ENCODE data around the gene SUN5.
"Not testable (repeated sequence)": the region's sequence is repeated elsewhere in the genome, so short reads cannot be mapped to it uniquely, and the experiment has no call there.

Gene SUN5

DNA sequence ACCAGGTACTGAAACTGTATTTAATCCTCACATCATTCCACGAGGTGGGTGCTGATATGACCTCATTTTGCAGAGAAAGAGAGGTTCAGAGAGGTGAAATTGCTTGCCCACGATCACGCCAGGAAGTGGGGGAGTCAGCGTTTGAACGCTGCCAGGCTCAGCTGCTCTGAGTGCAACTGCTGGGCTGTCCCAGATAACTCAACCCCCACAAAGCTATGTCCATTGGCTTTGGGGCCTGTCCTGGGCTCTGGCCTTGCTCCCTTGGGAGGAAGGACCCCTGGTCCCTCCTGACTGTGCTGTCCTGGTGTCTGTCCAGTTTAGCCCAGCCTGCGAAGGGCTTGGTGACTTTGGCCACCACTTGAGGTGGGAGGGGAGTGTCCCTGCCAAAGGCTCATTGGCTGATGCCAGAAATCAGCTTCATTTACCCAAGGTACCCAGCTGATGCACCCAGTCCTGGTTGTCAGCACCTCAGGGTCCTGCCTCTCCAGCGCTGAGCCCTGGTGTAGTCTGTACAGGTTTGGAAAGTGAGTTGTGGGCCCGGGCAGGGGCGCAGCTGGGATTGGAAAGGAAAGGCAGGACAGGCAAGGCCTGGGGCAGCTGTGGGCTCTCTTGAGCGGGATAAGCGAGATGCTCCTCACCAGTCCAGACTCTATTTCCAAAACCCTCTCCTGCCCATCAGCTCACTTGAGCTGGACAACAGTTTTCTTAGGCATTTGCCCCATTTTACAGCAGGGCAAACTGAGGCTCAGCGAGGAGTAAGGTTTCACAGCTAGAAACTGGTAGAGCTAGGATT is 38.5 kb downstream of the SUN5 start:
- DNase-seq (ENCODE audit: extremely low read depth in 1 of 2, low read depth in 1 of 2), result no peak

DNA sequence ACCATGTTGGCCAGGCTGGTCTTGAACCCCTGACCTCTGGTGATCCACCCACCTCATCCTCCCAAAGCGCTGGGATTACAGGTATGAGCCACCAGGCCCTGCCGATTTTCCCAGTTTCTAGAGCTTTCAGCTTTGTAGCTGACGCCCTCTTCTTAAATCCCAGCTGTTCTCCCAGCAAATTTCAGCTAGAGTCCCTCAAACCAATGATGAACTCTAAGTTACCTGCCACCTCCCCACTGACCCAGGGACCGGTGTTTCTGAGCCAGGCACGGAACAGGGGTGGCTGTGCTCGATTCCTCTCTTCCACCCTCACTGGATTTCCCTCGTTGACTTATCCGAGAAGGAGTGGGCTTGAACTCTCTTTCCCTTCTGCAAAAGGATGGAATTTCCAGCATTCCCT is 39.1 kb downstream of the SUN5 start:
- no peak for DNase-seq (ENCODE audit: extremely low read depth in 1 of 2, low read depth in 1 of 2)

DNA sequence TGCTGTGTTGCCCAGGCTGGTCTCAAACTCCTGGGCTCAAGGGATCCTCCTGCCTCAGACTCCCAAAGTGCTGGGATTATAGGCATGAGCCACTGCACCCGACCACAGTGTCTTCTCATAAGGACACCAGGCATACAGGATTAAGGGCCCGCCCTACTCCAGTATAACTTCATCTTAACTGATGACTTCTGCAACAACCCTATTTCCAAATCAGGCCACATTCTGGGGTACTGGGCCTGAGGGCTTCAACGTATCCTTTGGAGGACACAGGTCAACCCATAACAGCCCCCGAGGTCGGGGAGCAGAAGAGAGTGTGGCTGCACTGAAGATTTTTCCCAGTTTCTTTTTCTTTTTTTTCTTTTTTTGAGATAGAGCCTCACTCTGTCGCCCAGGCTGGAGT is 39.7 kb downstream of the SUN5 start:
- no peak for DNase-seq (ENCODE audit: extremely low read depth in 1 of 2, low read depth in 1 of 2)

DNA sequence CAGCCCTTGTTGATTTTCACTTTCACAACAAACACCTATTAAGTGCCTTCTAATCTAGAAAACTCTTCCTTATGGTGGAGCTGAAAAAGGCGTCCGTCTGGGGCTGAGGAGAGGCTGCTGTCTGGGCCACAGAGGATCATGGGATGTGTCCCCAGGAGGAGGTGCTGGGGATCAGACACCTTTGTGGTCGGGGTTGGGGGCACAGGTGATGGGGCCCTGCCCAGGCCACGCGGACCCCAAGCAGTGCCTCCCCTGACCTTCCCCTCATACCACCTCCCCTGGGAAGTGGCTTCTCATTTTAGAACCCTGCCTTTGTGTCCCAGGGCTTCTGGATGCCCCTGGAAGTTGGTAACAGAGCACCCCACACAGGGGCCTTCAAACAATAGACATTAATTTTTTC is 41.1 kb downstream of the SUN5 start:
- DNase-seq (ENCODE audit: extremely low read depth in 1 of 2, low read depth in 1 of 2), result no peak

DNA sequence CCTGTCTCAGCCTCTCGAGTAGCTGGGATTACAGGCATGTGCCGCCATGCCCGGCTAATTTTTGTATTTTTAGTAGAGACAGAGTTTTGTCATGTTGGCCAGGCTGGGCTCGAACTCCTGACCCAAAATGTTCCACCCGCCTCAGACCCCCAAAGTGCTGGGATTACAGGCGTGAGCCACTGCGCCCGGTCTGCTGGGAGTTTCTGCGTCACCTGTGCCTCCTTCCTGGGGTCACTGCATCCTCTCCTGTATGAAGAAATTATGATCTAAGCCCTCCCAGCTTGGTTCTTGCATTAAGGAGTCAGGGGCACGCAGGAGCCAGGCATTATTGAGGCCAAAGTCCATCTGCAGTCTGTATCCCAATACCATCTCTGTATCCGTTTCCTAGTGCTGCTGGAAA is 41.6 kb downstream of the SUN5 start:
- DNase-seq (ENCODE audit: extremely low read depth in 1 of 2, low read depth in 1 of 2), result not testable (repeated sequence)

DNA sequence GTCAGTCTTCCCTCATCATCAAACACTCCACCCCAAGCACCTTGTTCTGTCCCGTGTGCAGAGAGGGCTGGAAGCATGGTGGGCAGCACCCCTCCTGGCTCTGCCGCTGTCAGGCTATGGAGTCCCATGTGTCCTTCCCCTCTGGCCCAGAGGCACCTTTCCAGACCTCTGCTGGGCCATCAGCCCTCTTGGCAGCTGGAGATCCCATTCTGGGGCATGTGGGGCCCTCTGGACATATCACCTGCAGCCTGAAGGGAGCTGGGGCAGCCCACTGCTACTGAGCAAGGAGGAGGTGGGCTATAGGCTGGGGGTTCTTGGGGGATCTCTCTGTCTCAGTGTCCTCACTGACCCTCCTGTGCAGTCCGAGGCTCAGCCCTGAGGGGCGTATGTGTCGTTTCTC is 42.2 kb downstream of the SUN5 start:
- DNase-seq (ENCODE audit: extremely low read depth in 1 of 2, low read depth in 1 of 2), result no peak

DNA sequence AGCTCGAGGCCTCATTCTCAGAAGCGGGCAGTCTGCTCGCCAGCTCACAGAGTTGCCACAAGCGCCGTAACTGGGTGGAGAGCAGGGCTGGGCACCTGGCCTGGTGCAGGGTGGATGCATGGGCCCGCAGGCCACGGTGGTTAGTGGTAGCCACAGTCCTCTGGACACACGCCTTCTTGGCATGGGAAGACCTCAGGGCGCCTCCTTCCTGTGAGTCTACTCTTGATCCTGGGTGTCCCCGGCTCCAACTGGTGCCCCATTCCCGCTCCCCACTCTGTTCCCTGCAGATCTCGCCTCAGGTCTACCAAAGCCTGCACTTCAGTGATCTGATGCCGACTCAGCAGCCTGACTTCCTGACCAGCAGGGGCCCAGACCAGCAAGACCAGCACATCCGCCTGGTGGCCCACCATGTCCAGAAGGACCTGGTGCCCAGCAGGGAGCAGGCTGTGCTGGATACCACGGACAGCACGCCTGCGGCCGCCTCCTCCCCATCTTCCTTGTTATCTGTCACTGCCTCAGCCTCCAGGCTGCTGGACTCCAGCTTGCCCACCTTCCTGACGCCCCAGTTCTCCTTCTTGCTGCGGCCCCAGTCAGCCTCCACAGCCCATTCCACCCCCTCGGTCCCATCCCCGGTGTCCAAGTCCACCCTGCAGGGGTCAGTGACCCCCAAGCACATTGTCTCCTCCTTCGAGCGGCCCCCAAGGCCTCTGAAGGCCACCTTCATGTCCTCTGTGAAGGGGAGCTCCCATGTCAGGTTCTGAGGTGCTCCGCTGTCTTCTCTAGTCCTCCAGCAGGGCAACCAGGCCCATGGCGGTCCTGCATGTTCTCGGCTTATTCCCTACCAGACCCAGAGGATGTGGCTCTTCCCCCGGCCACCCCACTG is 43.1 kb downstream of the SUN5 start:
- DNase-seq (ENCODE audit: extremely low read depth in 1 of 2, low read depth in 1 of 2), result no peak

DNA sequence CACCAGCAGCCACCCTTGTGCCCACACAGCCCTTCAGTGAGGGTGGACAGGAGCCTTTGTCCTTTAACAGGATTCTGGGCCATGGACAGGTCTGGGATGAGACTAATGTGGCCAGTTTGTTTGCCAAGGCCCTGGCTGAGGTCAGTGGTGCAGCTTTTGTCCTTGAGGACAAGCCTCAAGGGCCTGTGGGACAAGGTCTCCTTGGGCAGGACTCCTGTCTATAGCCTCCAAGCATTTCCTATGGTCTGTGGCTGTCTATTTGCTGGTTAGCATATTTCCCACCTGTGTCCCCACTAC is 44.1 kb downstream of the SUN5 start:
- DNase-seq (ENCODE audit: extremely low read depth in 1 of 2, low read depth in 1 of 2), result no peak

DNA sequence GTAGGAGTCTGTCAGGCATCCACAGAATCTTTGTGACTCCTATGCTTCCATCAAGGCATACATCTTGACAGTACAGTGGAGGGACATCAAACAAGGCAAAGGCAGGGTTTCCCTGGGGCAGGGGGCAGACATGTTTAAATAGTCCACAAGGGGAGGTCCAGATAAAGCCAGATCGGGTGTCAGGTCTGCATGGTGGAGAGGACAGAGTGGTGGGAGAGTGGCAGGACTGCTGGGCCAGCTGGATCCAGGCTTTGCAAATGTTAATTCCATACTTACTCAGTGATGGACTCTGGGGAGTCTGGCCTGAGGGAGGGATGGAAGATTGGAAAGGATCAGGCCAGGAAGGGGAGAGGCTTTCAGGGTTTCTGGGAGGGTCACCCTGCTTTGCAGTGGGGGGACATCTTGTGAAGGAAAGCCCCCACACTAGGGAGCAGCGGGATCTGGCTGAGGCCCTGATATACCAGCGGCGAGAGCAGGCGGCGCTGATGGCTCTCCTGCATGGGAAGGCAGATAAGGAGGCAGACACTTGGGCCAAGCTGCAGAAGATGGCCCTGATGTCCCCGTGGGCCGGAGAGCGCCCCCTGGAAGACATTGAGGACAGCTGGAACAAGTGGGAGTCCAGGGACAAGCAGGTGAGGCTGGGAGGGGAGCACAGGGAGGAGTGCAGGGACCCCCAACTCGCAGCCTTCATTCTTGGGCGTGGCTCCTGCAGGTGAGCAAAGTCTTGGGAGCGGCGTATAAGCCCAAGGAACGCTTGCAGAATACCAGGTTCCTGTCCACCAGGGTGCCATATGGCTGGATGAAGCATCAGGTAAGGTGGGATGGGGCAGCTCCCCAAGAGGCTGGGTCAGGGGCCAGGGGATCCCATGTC is 44.6 kb downstream of the SUN5 start:
- DNase-seq (ENCODE audit: extremely low read depth in 1 of 2, low read depth in 1 of 2), result no peak

DNA sequence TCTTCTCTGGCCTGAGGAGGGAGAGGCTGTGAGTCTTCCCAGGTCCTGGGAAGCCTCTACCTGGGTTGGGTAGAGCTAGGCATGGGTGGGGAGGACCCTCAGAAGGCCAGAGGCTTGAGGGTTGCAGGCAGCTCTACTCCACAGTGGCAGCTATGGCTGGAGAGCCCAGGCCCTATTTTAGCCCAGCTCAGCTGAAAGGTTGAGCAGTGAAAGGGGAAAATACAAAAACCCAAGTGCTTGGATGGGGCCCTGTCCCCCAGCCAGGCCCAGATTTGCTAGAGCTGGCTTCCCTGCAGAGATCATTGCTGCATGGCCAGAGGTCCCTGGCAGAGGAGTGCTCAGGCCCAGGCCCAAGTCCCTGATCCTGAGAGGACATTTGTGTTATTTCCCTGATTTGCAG is 45.7 kb downstream of the SUN5 start:
- no peak for DNase-seq (ENCODE audit: extremely low read depth in 1 of 2, low read depth in 1 of 2)

DNA sequence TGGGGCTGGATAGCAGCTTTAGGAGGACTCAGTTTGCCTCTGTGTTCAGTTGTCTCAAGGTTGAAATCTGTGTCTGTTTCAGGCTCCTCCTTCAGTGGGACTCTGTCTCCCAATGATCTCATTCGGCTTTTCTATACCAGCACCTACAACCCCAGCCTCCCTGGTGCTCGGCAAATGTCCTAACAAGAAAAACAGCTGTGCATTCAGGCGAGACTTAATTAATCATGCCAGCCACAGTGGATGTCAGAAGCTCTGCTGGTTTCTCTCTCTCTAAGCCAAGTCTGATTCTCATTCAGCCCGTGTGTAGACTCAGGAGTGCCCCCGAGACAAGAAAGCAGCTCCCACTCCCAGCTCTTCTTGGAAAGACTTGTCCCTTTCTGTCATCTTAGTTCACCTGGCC is 46.8 kb downstream of the SUN5 start:
- no peak for DNase-seq (ENCODE audit: extremely low read depth in 1 of 2, low read depth in 1 of 2)

DNA sequence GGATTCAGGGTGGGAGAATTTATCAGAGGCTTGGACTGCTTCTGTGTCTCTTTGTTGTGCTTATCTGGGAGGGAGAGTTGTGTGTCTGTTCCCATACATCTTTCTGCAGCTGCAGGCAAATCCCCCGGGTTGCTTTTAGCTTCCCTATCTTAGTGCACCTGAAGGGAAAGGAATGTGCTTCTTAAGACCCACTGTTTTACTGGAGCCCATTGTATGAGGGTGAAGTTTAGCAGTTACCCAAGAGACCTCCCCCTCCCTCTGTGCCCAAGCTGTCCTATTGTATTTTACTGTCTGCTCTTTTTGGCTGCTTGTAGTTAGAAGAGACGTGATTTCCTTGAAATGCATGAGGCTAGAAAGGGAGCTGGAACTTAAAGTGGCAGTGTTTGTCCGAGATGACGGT is 53.7 kb downstream of the SUN5 start:
- not testable (repeated sequence) for DNase-seq (ENCODE audit: extremely low read depth in 1 of 2, low read depth in 1 of 2)

DNA sequence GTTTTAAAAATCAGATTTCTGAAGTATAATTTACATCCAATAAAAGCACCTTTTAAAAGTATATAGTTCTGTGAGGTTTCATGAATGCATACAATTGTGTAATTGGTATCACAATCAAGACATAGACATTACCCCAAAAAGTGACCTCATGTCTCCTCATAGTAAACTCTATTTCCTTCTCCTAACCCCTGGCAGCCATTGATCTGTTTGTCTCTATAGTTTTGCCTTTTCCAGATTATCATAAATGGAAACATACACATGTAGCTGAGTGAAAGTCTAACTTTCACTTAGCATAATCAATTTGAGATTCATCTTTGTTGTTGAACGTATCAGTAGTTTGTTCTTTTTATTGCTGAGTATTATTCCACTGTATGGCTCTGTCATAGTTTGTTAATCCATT is 57.6 kb downstream of the SUN5 start:
- no peak for DNase-seq (ENCODE audit: extremely low read depth in 1 of 2, low read depth in 1 of 2)

DNA sequence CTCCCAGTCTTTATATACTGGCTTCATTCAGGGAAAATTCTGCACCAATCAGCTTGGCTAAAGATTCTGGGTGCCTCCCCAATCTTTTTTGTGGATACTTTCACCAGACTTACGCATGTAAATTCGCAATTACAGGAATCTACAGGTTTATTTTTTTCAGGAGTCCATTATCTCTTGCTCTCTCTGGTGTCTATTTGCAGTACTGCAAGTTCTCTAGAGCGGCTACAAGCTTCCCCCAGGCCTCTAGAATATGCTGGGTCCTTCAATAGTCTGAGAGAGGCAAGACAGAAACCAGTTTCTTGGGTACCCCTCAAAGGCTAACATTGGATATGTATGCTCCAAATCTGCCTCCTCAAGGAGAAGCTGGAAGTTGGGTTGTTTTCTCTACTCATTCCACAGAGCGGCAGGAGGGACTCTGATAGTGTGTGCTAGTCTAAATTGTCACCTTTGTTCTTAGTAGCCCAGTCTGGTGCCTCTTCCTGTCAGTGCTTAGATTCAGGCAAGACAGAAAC is 58.5 kb downstream of the SUN5 start:
- no peak for DNase-seq (ENCODE audit: extremely low read depth in 1 of 2, low read depth in 1 of 2)

DNA sequence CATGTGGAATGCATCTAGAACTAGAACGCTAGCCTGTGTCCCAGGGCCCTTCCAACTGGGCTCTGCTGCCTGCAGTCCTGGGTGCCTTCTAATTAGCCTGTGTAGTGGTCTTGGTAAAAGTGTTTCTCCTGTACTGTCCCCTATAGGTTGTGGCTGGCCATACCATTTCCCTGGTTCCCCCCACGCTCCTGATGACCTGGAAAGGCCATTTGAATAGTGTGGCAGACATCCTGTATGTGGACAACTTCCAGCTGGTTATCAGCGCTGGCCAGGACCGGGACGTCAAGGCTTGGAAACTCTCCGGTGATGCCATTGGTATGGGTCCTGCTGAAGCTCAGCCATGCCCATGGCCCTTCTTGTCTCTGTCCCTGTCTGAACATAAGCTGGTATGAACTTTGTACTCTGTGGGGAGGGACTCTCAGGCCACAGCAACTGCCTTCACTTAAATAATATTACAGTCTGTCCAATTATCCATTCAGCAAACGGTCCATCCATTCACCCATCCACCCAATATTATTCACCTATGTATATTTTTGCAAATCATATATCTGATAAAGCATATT is 60.7 kb downstream of the SUN5 start:
- no peak for DNase-seq (ENCODE audit: extremely low read depth in 1 of 2, low read depth in 1 of 2)

DNA sequence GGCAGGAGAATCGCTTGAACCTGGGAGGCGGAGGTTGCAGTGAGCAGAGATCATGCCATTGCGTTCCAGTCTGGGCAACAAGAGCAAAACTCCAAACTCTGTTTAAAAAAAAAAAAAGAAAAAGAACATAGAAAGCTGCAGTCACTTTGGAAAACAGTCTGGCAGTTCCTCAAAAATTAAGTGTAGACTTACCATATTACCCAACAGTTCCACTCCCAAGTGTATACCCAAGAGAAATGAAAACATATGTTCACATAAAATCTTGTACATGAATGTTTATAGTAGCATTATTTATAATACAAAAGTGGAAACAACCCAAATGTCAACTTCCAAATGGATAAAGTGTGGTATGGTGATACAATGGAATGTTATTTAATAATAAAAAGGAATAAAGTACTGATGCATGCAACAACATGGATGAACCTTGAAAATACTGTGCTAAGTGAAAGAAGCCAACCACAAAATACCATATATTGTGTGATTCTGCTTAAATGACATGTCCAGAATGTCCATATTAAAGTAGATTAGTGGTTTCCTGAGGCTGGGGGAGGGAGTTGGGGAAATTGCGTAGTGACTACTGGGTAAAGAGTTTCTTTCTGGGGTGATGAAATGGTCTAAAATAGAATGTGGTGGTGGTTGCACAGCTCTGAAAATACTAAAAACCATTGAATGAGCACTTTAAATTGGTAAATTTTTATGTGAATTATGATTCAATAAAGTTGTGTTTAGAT is 62.9 kb downstream of the SUN5 start:
- DNase-seq (ENCODE audit: extremely low read depth in 1 of 2, low read depth in 1 of 2), result no peak

DNA sequence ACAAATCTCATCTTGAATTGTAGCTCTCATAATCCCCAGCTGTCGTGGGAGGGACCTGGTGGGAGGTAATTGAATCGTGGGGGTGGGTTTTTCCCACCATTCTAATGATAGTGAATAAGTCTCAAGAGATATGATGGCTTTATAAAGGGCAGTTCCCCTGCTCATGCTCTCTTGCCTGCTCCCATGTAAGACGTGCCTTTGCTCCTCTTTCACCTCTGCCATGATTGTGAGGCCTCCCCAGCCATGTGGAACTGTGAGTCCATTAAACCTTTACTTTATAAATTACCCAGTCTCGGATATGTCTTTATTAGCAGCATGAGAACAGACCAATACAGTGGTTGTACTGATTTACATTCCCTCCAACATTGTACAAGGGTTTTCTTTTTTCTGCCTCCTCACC is 69.7 kb downstream of the SUN5 start:
- no peak for DNase-seq (ENCODE audit: extremely low read depth in 1 of 2, low read depth in 1 of 2)

Measured in stimulated activated CD8-positive, alpha-beta memory T cell treated with anti-CD3 and anti-CD28 coated beads, Interleukin-7, amount 100 ng/mL, for 48 hours (primary cell).